Stimulated activated CD8-positive, alpha-beta memory T cell treated with anti-CD3 and anti-CD28 coated beads, Interleukin-7, amount 100 ng/mL, for 4 hours (primary cell): Measurements from ENCODE around the gene ZNF516.

Source experiments
- DNase-seq, 2 donors: peaks; one replicate each; pipeline ENCODE4 v3.0.0-alpha.2; 2020; ENCODE audit warnings: low read depth in 2 of 2

The ZNF516 gene

GRCh38 chr18:76468345-76469304, 26.4 kb downstream of the ZNF516 start:
- no peak for DNase-seq

GRCh38 chr18:76467371-76468190, 27.5 kb downstream of the ZNF516 start:
- DNase-seq, result no peak

GRCh38 chr18:76466410-76466991, 28.5 kb downstream of the ZNF516 start:
- DNase-seq, result no peak

GRCh38 chr18:76465630-76466409, 29.2 kb downstream of the ZNF516 start:
- DNase-seq, result no peak

GRCh38 chr18:76464281-76465259, 30.5 kb downstream of the ZNF516 start:
- no peak for DNase-seq

- DNase-seq, result no peak
Observed at GRCh38 chr18:76463872-76464271, 31.2 kb downstream of the ZNF516 start.

- DNase-seq, result no peak
Observed at GRCh38 chr18:76463358-76463757, 31.7 kb downstream of the ZNF516 start.

GRCh38 chr18:76462326-76462694, 32.7 kb downstream of the ZNF516 start:
- no peak for DNase-seq

- DNase-seq, result no peak
Observed at GRCh38 chr18:76461692-76462325, 33.2 kb downstream of the ZNF516 start.

- DNase-seq, result no peak
Observed at GRCh38 chr18:76461148-76461547, 33.9 kb downstream of the ZNF516 start.

- no peak for DNase-seq
Observed at GRCh38 chr18:76460482-76460881, 34.6 kb downstream of the ZNF516 start.

- no peak for DNase-seq
Observed at GRCh38 chr18:76459687-76460350, 35.2 kb downstream of the ZNF516 start.

- no peak for DNase-seq
Observed at GRCh38 chr18:76459312-76459686, 35.7 kb downstream of the ZNF516 start.

GRCh38 chr18:76458522-76459311, 36.3 kb downstream of the ZNF516 start:
- DNase-seq, result no peak

GRCh38 chr18:76457957-76458356, 37.1 kb downstream of the ZNF516 start:
- DNase-seq, result no peak

- DNase-seq, result no peak
Observed at GRCh38 chr18:76457475-76457874, 37.6 kb downstream of the ZNF516 start.

- no peak for DNase-seq
Observed at GRCh38 chr18:76456823-76457222, 38.2 kb downstream of the ZNF516 start.

- no peak for DNase-seq
Observed at GRCh38 chr18:76456018-76456750, 38.9 kb downstream of the ZNF516 start.
